GM12892 (cell line): ENCODE results near the gene FGR.
A peak's percentile ranks its signal among the peaks of the same experiment; 100 is the strongest.

Experiments
- DNase-seq: peaks from one replicate; pipeline ENCODE4 v3.0.0; 2011; ENCODE audit not compliant: insufficient read length
- FAIRE-seq: peaks from 2 replicates; lab custom pipeline; 2011; peaks lifted over from hg19 to GRCh38; lab: Jason Lieb, UNC
- POLR2A ChIP-seq: IDR thresholded peaks from 2 replicates; pipeline ENCODE4 v1.6.1; 2011; ENCODE audit warnings: low read depth, low read length, control low read depth
- POLR2AphosphoS5 ChIP-seq: IDR thresholded peaks from 2 replicates; pipeline ENCODE4 v1.6.1; 2011; ENCODE audit warnings: low read depth, low read length, control low read depth
- TAF1 ChIP-seq: IDR thresholded peaks from 2 replicates; pipeline ENCODE4 v1.6.1; 2011; ENCODE audit warnings: low read depth, mild to moderate bottlenecking, control low read depth, low read length, borderline replicate concordance

FGR gene

DNA sequence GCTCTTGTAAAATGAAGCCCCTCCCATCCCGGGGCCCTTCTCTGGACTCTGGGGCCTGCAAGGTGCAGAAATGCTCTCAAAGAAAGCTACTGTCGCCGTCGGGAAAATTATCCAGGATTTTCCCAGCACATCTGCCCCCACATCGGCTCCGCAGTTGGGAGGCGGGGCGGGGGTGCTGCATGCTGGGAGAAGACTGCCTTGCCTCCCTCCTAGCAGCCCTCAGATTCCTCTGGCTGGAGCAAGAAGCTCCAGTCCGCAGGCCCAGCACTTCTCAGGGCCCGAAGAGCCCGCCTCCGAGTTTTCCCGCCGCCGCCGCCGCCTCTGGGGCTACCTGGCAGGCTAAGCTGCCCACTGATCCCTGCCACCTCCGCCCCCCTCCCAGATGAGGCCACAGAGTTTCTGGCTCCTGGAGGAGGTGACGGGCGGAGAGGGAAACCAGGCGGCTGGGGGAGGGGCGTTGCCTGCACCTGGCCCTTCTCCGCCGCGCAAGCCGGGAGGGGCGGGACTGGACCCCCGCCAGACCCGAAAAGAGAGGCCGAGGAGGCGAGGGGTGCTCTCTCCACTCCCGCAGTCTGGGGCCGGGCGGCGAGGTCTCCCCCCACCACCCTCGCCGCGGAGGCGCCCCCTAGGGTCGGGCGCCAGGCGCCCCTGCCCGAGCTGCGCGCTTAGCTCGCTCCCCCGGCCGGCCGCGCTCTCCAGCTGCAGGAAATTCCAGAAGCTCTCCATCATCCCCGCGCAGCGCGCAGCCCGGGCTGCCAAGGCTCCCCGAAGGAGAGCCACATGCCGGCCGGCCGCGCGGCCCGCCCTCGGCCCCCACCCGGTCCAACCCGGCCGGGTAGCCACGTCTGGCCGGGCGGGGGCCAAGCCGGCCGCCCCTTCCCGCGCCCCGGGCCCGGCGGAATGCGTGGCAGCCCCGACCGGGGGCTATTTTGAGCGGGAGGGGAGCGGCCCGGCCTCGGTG, 59.8 kb downstream of the FGR start:
- DNase-seq (no peak), FAIRE-seq (no peak)
- no peak for TF ChIP-seq TAF1
- TF ChIP-seq POLR2AphosphoS5 = no peak
- TF ChIP-seq POLR2A = no peak

DNA sequence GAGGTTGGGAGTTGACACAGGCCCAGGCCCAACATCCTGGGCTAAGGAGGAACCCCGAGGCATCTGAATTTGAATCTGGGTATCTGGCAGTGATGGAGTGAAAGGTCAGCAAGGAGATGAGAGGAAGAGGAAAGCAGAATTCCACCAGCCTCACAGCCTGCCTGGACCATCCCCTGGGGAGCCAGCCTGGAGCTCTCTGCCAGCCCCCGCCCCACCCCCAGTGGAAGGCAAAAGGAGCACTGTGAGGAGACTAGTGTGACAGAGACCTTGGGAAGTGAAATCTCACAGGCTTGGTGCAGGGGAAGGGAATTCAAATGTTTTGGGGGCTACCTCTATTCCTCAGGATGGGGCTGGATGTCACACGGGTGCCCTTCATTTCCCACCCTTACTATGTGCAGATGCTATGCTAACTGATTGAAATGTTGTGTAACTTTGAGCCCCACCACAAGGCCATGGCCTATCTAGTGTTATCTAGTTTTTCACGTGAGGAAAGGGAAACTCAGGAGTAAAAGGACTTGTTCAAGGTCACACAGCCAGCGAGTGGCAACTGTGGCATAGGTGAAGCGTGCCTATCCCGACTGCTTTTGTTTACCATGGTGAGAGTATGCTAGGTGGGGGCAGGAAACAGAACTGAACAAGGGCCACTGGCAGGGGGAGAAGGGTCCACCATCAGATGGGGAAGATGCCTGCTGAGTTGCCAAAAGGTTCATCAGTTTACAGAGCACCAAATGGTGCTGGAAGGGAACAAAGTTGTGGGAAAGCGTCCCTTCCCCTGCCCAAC, 60.8 kb downstream of the FGR start:
- TF ChIP-seq POLR2AphosphoS5 (no peak), POLR2A (no peak), TAF1 (no peak)
- no peak for DNase-seq
- FAIRE-seq = no peak

DNA sequence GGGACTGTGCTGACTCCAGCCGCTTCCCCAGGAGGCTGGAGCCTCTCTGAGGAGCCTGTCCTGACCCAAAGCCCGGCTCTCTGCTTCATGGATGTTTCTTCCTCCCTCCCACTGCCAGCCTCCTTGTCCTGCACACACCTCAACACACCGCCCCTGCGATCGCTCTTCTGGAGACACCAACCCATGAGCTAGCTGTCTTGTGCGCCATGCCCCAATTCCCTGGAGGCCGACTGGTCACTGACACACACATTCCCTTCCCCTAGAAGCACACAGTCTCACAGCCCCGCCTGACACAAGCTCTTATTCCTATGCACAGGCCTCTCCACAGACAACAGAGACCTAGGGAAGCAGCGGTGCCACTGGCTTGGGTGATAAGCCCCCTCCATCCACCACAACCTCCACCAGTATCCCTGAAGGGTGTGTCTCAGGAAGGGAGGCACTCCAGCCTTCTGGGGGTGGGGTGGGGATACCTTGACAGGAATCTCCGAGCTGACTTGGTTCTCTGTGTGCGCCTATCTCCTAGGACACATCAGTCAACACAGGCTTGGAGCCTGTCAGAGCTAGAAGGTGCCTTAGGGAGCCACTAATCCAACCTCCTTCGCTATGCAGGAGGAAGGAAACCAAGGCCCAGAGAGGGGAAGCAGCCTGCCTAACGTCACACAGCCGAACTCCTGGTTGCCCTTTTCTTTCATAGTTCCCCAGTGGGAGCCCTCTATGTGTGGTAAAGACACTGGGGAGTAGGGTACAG, 62.1 kb downstream of the FGR start:
- FAIRE-seq (no peak), DNase-seq (no peak)
- TF ChIP-seq POLR2AphosphoS5 = no peak

DNA sequence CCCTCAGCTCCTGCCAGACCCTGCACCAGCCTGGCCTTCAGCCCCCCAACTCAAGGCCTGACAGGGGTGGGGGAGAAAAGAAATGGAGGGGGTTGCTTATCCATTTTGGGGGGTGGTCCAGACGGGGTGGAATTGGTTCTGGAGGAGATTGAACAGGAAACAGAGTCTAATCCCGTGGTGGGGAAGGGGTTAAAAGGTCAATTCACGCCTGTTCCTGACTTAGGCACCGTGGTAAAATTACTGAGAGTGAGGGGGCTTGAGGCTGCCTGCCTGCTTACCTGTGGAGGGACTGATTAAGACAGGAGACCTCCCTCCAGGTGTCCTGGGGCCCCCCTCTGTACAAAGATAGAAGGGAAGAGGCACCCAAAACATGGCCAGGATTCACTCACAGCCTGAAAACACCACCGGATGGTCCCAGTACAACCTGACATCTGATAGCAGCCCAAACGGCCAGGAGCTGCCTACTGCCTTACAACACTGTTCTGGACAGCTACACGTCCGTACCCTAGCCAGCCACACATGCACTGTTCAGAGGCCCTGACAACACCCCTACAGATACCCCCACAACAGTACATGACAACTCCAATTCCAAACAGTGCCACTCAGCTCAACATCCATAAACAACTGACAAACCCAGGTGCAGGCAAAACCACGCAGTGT, 62.8 kb downstream of the FGR start:
- TF ChIP-seq POLR2A (no peak), TAF1 (no peak), POLR2AphosphoS5 (no peak)
- FAIRE-seq = no peak
- no peak for DNase-seq

DNA sequence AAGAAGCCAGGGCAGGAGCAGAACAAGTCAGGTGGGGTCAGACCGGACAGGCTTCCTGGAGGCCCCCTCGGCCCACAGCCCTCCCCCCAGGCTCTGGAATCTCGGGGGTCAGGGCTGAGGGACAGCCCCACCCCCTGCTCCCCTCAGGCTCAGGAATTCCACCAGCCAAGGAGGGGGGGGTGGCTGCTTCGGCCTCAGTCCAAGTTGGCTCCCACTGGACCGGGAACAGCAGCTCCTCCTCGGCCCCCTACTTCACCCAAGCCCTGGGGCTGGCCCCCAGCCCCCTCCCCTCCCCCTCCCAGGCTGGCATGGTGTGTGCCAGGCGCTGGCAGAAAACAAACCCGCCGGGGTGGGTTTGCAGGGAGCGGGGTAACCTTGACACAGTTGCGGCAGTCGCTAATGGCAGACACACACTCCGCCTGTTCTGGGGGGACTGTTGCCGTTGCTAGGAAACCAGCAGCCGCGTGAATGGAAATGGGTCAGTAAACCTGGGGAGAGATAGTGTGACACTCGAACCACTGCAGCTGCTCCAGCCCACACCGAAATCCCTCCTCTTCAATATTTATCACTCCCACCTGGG, 63.5 kb downstream of the FGR start:
- FAIRE-seq = no peak
- TF ChIP-seq POLR2AphosphoS5 = no peak
- no peak for TF ChIP-seq POLR2A
- no peak for TF ChIP-seq TAF1
- DNase-seq = no peak

DNA sequence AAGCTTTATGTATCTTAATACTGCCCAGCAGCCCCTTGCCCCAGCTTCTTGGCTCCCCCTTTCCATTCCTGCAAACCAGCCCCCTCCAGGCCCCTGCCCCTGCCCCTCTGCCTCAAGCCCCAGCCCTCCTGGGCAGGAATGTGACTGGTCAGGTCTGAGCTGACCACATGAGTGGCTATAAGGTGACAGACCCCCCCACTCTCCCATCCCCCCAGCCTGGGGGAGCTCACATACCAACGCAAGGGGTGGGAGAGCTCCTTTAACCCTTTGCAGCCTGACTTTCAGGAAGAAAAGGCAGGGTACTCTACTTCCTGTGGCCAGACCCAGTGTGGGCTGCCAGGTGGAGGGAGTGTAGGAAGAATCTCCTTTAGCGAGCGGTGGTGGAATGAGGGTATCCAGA, 64.2 kb downstream of the FGR start:
- TF ChIP-seq POLR2AphosphoS5 (no peak), POLR2A (no peak), TAF1 (no peak)
- FAIRE-seq = no peak
- DNase-seq = no peak

DNA sequence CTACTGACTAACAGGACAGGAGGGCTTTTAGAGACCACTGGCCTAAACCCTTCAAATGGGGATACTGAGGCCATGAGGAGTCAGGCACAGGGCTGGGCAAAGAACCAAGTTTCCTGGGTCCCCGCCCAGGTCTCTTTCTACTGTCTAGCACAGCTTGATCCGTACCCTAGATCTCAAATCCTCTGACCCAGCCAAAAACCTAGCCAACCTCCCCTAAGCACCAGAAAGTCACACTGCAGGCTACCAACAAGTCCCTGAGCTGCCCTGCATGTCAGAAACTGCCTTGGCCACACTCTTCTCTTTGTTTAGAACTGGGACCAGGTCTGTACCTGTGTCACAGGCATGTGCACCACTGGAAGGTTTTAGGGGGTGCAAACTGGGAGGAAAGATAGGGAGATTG, 64.6 kb downstream of the FGR start:
- no peak for FAIRE-seq
- TF ChIP-seq POLR2AphosphoS5 (no peak), POLR2A (no peak), TAF1 (no peak)
- DNase-seq = no peak

DNA sequence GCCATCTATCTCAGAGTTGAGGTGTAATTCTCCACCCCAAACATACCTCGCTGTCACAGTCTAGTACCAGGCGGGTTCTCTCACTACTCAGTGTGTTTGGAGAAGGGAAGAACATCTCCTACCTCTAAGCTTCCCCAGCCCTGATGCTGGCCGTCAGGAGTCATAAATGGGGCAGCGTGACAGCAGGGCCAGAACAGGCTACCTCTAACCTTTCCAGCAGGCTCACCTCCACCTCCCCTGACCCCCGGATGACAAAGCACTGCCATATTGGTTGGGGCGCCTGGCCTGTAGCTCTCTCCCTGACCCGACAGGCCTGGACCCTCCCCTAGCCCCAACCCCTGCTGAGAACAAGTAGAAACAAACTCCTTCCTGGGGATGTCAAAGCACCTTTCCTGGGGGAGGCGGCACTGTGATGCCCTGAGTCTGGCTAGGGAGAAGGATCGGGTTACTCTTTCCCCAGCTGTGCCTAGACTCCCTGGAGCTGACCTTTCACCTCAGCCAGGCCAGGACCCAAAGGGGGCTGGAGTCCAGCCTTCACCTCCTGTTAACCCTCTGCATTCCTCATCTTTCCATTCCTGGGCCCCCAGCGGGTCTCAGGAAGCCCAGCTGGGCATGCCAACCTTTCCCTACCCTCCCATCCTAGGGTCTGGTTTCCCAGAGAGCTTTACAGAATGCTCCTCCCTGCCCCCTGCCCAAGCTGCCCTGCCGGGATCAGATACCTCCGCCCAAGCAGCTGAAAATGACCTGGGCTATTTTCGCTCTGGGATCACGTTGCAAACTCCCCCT, 65.3 kb downstream of the FGR start:
- TF ChIP-seq POLR2A (no peak), TAF1 (no peak), POLR2AphosphoS5 (no peak)
- FAIRE-seq (no peak), DNase-seq (no peak)

DNA sequence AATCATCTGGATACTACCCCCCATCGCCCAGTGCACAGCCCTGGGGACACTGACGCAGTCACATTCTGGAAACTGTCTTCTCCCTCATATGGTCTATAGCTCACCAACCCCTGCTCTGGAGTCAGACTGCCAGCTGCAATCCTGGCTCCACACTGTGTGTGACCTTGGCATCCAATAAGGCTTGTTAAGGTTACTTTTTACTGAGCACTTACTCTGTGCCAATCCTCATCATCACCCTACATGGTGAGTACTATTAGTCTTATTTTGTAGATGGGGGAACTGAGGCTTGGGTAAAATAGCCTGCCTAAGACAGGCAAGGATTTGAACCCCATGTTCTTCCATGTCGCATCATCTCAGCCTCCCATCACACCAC, 65.9 kb downstream of the FGR start:
- TF ChIP-seq TAF1 = no peak
- TF ChIP-seq POLR2A = no peak
- no peak for TF ChIP-seq POLR2AphosphoS5
- FAIRE-seq (no peak), DNase-seq (no peak)

DNA sequence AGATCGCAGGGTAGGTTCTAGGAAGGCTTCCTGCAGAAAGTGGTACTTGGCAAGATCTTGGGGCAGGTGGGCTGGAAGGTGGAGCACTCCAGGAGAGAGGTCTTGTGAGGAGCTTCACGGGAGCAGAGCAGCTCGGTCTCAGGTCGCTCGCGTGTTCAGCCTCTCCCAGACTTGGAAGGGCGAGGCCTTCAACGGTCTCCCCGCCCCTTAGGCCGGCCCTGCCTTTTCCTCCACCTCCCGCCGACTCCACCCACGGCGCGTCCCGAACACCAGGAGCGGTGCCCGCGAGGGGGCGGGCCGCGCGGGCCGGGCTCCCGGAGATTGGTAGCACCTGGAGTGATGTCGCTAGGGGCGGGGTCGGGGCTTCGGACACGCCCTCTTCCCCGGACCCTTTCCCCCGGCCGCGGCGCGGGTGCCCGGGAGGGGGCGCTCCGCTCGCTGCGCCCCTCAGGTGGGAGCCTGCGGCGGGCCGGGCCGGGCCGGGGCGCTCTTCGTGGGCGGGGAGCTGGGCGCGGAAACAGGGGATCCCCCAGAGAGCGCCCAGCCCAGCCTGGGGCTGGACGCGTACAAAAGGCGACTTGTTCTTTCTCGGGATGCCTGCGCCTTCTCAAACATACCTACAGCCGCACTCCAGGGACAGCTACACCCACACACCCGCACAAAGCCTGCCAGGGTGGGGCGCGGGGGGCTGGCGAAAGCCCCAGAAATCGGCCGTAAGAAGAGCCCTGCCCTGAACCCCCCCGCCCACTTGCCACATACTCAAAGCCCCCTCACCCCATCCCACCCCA, 66.5 kb downstream of the FGR start:
- TF ChIP-seq TAF1 (no peak), POLR2AphosphoS5 (no peak), POLR2A (no peak)
- FAIRE-seq (peak; percentile 84), DNase-seq (peak; percentile 98)
